ENCODE data around the gene CDC14A.
"Not testable (repeated sequence)": the region's sequence is repeated elsewhere in the genome, so short reads cannot be mapped to it uniquely, and the experiment has no call there.

The CDC14A gene

GRCh38 chr1:100404821-100405220 lies 52.5 kb downstream of the CDC14A start:
- peak; percentile 10 for DNase-seq (ENCODE audit: low spot score)

GRCh38 chr1:100405902-100406301 lies 53.6 kb downstream of the CDC14A start:
- not testable (repeated sequence) for DNase-seq (ENCODE audit: low spot score)

GRCh38 chr1:100407390-100407789 lies 55.1 kb downstream of the CDC14A start:
- not testable (repeated sequence) for DNase-seq (ENCODE audit: low spot score)

- DNase-seq (ENCODE audit: low spot score): no peak
Observed at GRCh38 chr1:100411019-100411418, 58.7 kb downstream of the CDC14A start.

GRCh38 chr1:100411574-100411973 lies 59.3 kb downstream of the CDC14A start:
- DNase-seq (ENCODE audit: low spot score): no peak

GRCh38 chr1:100413035-100413434 lies 60.7 kb downstream of the CDC14A start:
- DNase-seq (ENCODE audit: low spot score): no peak

- no peak for DNase-seq (ENCODE audit: low spot score)
Observed at GRCh38 chr1:100414693-100415497, 62.6 kb downstream of the CDC14A start.

- no peak for DNase-seq (ENCODE audit: low spot score)
Observed at GRCh38 chr1:100415498-100415778, 63.1 kb downstream of the CDC14A start.

GRCh38 chr1:100419072-100419471 lies 66.8 kb downstream of the CDC14A start:
- no peak for DNase-seq (ENCODE audit: low spot score)

- DNase-seq (ENCODE audit: low spot score): no peak
Observed at GRCh38 chr1:100422065-100422464, 69.8 kb downstream of the CDC14A start.

- no peak for DNase-seq (ENCODE audit: low spot score)
Observed at GRCh38 chr1:100423832-100424337, 71.6 kb downstream of the CDC14A start.

- DNase-seq (ENCODE audit: low spot score): no peak
Observed at GRCh38 chr1:100428160-100428559, 75.9 kb downstream of the CDC14A start.

- DNase-seq (ENCODE audit: low spot score): no peak
Observed at GRCh38 chr1:100430325-100430756, 78.0 kb downstream of the CDC14A start.

- DNase-seq (ENCODE audit: low spot score): no peak
Observed at GRCh38 chr1:100431954-100432353, 79.6 kb downstream of the CDC14A start.

GRCh38 chr1:100433563-100433962 lies 81.3 kb downstream of the CDC14A start:
- DNase-seq (ENCODE audit: low spot score): no peak

- no peak for DNase-seq (ENCODE audit: low spot score)
Observed at GRCh38 chr1:100434831-100435230, 82.5 kb downstream of the CDC14A start.

GRCh38 chr1:100438375-100438774 lies 86.1 kb downstream of the CDC14A start:
- DNase-seq (ENCODE audit: low spot score): no peak

- no peak for DNase-seq (ENCODE audit: low spot score)
Observed at GRCh38 chr1:100438789-100439188, 86.5 kb downstream of the CDC14A start.

- DNase-seq (ENCODE audit: low spot score): no peak
Observed at GRCh38 chr1:100440075-100440809, 87.9 kb downstream of the CDC14A start.

GRCh38 chr1:100441146-100441545 lies 88.8 kb downstream of the CDC14A start:
- DNase-seq (ENCODE audit: low spot score): no peak

- no peak for DNase-seq (ENCODE audit: low spot score)
Observed at GRCh38 chr1:100441651-100442050, 89.3 kb downstream of the CDC14A start.

- no peak for DNase-seq (ENCODE audit: low spot score)
Observed at GRCh38 chr1:100443811-100444571, 91.7 kb downstream of the CDC14A start.

GRCh38 chr1:100445565-100445964 lies 93.3 kb downstream of the CDC14A start:
- DNase-seq (ENCODE audit: low spot score): no peak

Measured in AG08395 (cell line).